Subcutaneous abdominal adipose tissue (tissue), 5 donors: ENCODE measurements around the gene ZFYVE28.
"Not testable (repeated sequence)": the region's sequence is repeated elsewhere in the genome, so short reads cannot be mapped to it uniquely, and the experiment has no call there.

Experiments used
- H3K27ac ChIP-seq: one replicate; pipeline ENCODE4 v1.7.0; 2013; ENCODE audit warnings: low read depth, mild to moderate bottlenecking, inconsistent platforms, low read length, moderate library complexity
- H3K27me3 ChIP-seq, 5 donors: one replicate each; pipeline ENCODE4 v1.7.0; 2013; ENCODE audit warnings: low read length in 5 of 5, inconsistent platforms in 1 of 5; ENCODE audit not compliant: control insufficient read depth in 5 of 5, insufficient read depth in 4 of 5
- H3K36me3 ChIP-seq, 5 donors: one replicate each; pipeline ENCODE4 v1.7.0; 2013; ENCODE audit warnings: low read length in 5 of 5; ENCODE audit not compliant: control insufficient read depth in 5 of 5, insufficient read depth in 5 of 5
- H3K4me1 ChIP-seq, 5 donors: one replicate each; pipeline ENCODE4 v1.7.0; 2013; ENCODE audit warnings: low read length in 5 of 5, mild to moderate bottlenecking in 3 of 5, moderate library complexity in 1 of 5; ENCODE audit not compliant: control insufficient read depth in 5 of 5, insufficient read depth in 5 of 5
- H3K4me3 ChIP-seq, 5 donors: one replicate each; pipeline ENCODE4 v1.7.0; 2013; ENCODE audit warnings: low read length in 5 of 5, low read depth in 1 of 5
- H3K9ac ChIP-seq, 5 donors: one replicate each; pipeline ENCODE4 v1.7.0; 2013; ENCODE audit warnings: low read length in 5 of 5, mild to moderate bottlenecking in 4 of 5, moderate library complexity in 3 of 5
- H3K9me3 ChIP-seq, 5 donors: one replicate each; pipeline ENCODE4 v1.7.0; 2013; ENCODE audit warnings: low read length in 5 of 5; ENCODE audit not compliant: control insufficient read depth in 5 of 5
- donor health status: healthy.
- donor health status: healthy.
- donor health status: healthy.
- donor health status: healthy.
- donor health status: healthy.

The ZFYVE28 gene

GRCh38 chr4:2245057-2245786 lies 173.2 kb downstream of the ZFYVE28 start:
- H3K27me3 ChIP-seq, result no peaks in the 10 kb centered on the region
- peaks cover 0 to 36% (median 25%) of the 10 kb centered on the region in 5 donors for H3K36me3 ChIP-seq
- H3K9ac ChIP-seq, result peak overlapping the region in 2 of 5 donors; percentile 2 to 17
- H3K9me3 ChIP-seq, result no peaks in the 10 kb centered on the region
- no peak overlapping the region for H3K4me3 ChIP-seq
- peaks cover 10 to 49% (median 37%) of the 10 kb centered on the region in 5 donors for H3K4me1 ChIP-seq
- H3K27ac ChIP-seq, result peak overlapping the region; percentile 24

- H3K4me3 ChIP-seq, result peak overlapping the region in 1 of 5 donors; percentile 9
- H3K9ac ChIP-seq, result no peak overlapping the region
- peak overlapping the region; percentile 40 for H3K27ac ChIP-seq
- H3K27me3 ChIP-seq, result no peaks in the 10 kb centered on the region
- no peaks in the 10 kb centered on the region for H3K9me3 ChIP-seq
- H3K36me3 ChIP-seq, result peaks cover 0 to 22% (median 13%) of the 10 kb centered on the region in 5 donors
- peaks cover 12 to 61% (median 51%) of the 10 kb centered on the region in 5 donors for H3K4me1 ChIP-seq
Measured at GRCh38 chr4:2243681-2244380, 174.6 kb downstream of the ZFYVE28 start.

GRCh38 chr4:2241410-2242353 lies 176.8 kb downstream of the ZFYVE28 start, which contains the start of the genes HAUS3 and POLN:
Gene HAUS3, minus strand, starts transcription at chr4:2242121. Its CDS starts 1,175 bp downstream, at chr4:2240946.
Gene POLN, minus strand, starts transcription at chr4:2242121. Its CDS starts 12,890 bp downstream, at chr4:2229231.
- no peaks in the 10 kb centered on the region for H3K9me3 ChIP-seq
- H3K27me3 ChIP-seq, result no peaks in the 10 kb centered on the region
- peak within 1 kb of the TSS; percentile 46 for H3K27ac ChIP-seq
- peaks cover 0 to 8% (median 5%) of the 10 kb centered on the region in 5 donors for H3K36me3 ChIP-seq
- H3K9ac ChIP-seq, result peak within 1 kb of the TSS; percentile 75 to 95 (median 91)
- peak within 1 kb of the TSS; percentile 78 to 91 (median 82) for H3K4me3 ChIP-seq
- peaks cover 12 to 69% (median 54%) of the 10 kb centered on the region in 5 donors for H3K4me1 ChIP-seq

GRCh38 chr4:2241003-2241402 lies 177.4 kb downstream of the ZFYVE28 start:
- peak overlapping the region; percentile 78 to 91 (median 82) for H3K4me3 ChIP-seq
- peak overlapping the region; percentile 75 to 95 (median 91) for H3K9ac ChIP-seq
- H3K36me3 ChIP-seq, result peaks cover 2 to 11% (median 5%) of the 10 kb centered on the region in 5 donors
- H3K9me3 ChIP-seq, result no peaks in the 10 kb centered on the region
- H3K27ac ChIP-seq, result peak overlapping the region; percentile 46
- H3K4me1 ChIP-seq, result peaks cover 12 to 67% (median 53%) of the 10 kb centered on the region in 5 donors
- H3K27me3 ChIP-seq, result no peaks in the 10 kb centered on the region

- H3K4me1 ChIP-seq, result peaks cover 10 to 37% (median 36%) of the 10 kb centered on the region in 5 donors
- H3K27me3 ChIP-seq, result no peaks in the 10 kb centered on the region
- H3K4me3 ChIP-seq, result no peak overlapping the region
- no peaks in the 10 kb centered on the region for H3K9me3 ChIP-seq
- H3K27ac ChIP-seq, result no peak overlapping the region
- peaks cover 17 to 21% (median 18%) of the 10 kb centered on the region in 5 donors for H3K36me3 ChIP-seq
- H3K9ac ChIP-seq, result peak overlapping the region in 2 of 5 donors; percentile 32 to 40
Measured at GRCh38 chr4:2236944-2237666, 181.3 kb downstream of the ZFYVE28 start.

- Histone ChIP-seq H3K36me3 (peaks cover 15 to 28% (median 21%) of the 10 kb centered on the region in 5 donors), H3K9ac (no peak overlapping the region), H3K27ac (no peak overlapping the region), H3K27me3 (no peaks in the 10 kb centered on the region), H3K4me3 (no peak overlapping the region), H3K9me3 (no peaks in the 10 kb centered on the region), H3K4me1 (peaks cover 0 to 5% (median 0%) of the 10 kb centered on the region in 5 donors)
Measured at GRCh38 chr4:2231082-2231481, 187.4 kb downstream of the ZFYVE28 start.

GRCh38 chr4:2226261-2226660 lies 192.2 kb downstream of the ZFYVE28 start:
- H3K4me1 ChIP-seq, result no peaks in the 10 kb centered on the region
- no peak overlapping the region for H3K27ac ChIP-seq
- peaks cover 4 to 28% (median 14%) of the 10 kb centered on the region in 5 donors for H3K36me3 ChIP-seq
- no peak overlapping the region for H3K4me3 ChIP-seq
- no peaks in the 10 kb centered on the region for H3K9me3 ChIP-seq
- no peak overlapping the region for H3K9ac ChIP-seq
- no peaks in the 10 kb centered on the region for H3K27me3 ChIP-seq

GRCh38 chr4:2222838-2223237 lies 195.6 kb downstream of the ZFYVE28 start:
- Histone ChIP-seq H3K9me3 (no peaks in the 10 kb centered on the region), H3K4me1 (peaks cover 0 to 9% (median 4%) of the 10 kb centered on the region in 5 donors), H3K4me3 (no peak overlapping the region), H3K27ac (no peak overlapping the region), H3K36me3 (peaks cover 0 to 23% (median 12%) of the 10 kb centered on the region in 5 donors), H3K9ac (no peak overlapping the region), H3K27me3 (no peaks in the 10 kb centered on the region)

- not testable (repeated sequence) for H3K27me3 ChIP-seq, H3K9ac ChIP-seq, H3K9me3 ChIP-seq, H3K4me1 ChIP-seq, H3K4me3 ChIP-seq, H3K27ac ChIP-seq
- H3K36me3 ChIP-seq, result peaks cover 0 to 18% (median 7%) of the 10 kb centered on the region in 5 donors
Measured at GRCh38 chr4:2221378-2221777, 197.1 kb downstream of the ZFYVE28 start.
